ENCODE measurements around the gene KCNQ2. TPM values are rescaled to one million over a fixed set of nuclear protein-coding genes. Genes with fewer than 3 reads are reported as not detected.

The KCNQ2 gene
- total and polyA plus RNA-seq, 9 donors = not detected

- no peaks in the 10 kb centered on the region for H3K36me3 ChIP-seq
- intact Hi-C loops (cut with DNase I) = no loop called here
- peak overlapping the region; percentile 14 for H3K4me3 ChIP-seq
- no peak overlapping the region for H3K27ac ChIP-seq
- DNase-seq = peak in 1 of 5 donors; percentile 12
- no peak for TF ChIP-seq POLR2A (IDR thresholded peaks at IDR 0.05)
- peaks cover 0 to 6% of the 10 kb centered on the region in 2 donors for H3K9me3 ChIP-seq
- peaks cover 4% of the 10 kb centered on the region for H3K4me1 ChIP-seq (ENCODE audit: insufficient read depth)
- WGBS, 3 donors = 2 to 4% (median 3%) methylated on average over 22 to 48 of the region's 48 CpGs
- no peaks in the 10 kb centered on the region for H3K27me3 ChIP-seq
Observed at GRCh38 chr20:63499338-63499969, 27.0 kb upstream of the KCNQ2 start.

- peaks cover 4% of the 10 kb centered on the region for H3K4me1 ChIP-seq (ENCODE audit: insufficient read depth)
- 2 to 3% methylated on average over 47 to 58 of the region's 58 CpGs; no CpG with 5 or more reads in 1 of the 3 donors for WGBS, 3 donors
- DNase-seq = peak in 1 of 5 donors; percentile 23
- TF ChIP-seq POLR2A (IDR thresholded peaks at IDR 0.05) (no peak), CTCF (IDR thresholded peaks at IDR 0.05) (no peak)
- no peaks in the 10 kb centered on the region for H3K36me3 ChIP-seq
- no peaks in the 10 kb centered on the region for H3K27me3 ChIP-seq
- H3K27ac ChIP-seq = no peak within 1 kb of the TSS
- peak within 1 kb of the TSS; percentile 14 for H3K4me3 ChIP-seq
- intact Hi-C loops (cut with DNase I) = no loop called here
- peaks cover 0 to 2% of the 10 kb centered on the region in 2 donors for H3K9me3 ChIP-seq
Observed at GRCh38 chr20:63498960-63499337, 26.5 kb upstream of the KCNQ2 start, which contains the start of gene EEF1A2. EEF1A2 (minus strand) TSS chr20:63499083; CDS start chr20:63497763, 1,320 bp downstream.

- H3K27me3 ChIP-seq = no peaks in the 10 kb centered on the region
- no peak overlapping the region for H3K27ac ChIP-seq
- 6 to 9% (median 8%) methylated on average over 30 to 60 of the region's 60 CpGs for WGBS, 3 donors
- intact Hi-C loops (cut with DNase I) = no loop called here
- H3K9me3 ChIP-seq = no peaks in the 10 kb centered on the region
- DNase-seq = peak in 1 of 5 donors; percentile 17
- H3K4me3 ChIP-seq = no peak overlapping the region
- TF ChIP-seq CTCF (IDR thresholded peaks at IDR 0.05) (no peak), POLR2A (IDR thresholded peaks at IDR 0.05) (no peak), EP300 (IDR thresholded peaks at IDR 0.05) (no peak)
- H3K4me1 ChIP-seq (ENCODE audit: insufficient read depth) = peaks cover 4% of the 10 kb centered on the region
- no peaks in the 10 kb centered on the region for H3K36me3 ChIP-seq
Observed at GRCh38 chr20:63497946-63498935, 25.8 kb upstream of the KCNQ2 start.

GRCh38 chr20:63497138-63497945 is 24.9 kb upstream of the KCNQ2 start:
- intact Hi-C loops (cut with DNase I) = no loop called here
- H3K4me3 ChIP-seq = no peak overlapping the region

More at GRCh38 chr20:63497138-63497945, 24.9 kb upstream of the KCNQ2 start:
- Histone ChIP-seq H3K36me3 (no peaks in the 10 kb centered on the region), H3K9me3 (no peaks in the 10 kb centered on the region), H3K27me3 (no peaks in the 10 kb centered on the region), H3K27ac (no peak overlapping the region), H3K4me1 (ENCODE audit: insufficient read depth) (peaks cover 4% of the 10 kb centered on the region)
- 66 to 72% (median 67%) methylated on average over 18 to 20 of the region's 20 CpGs for WGBS, 3 donors
- DNase-seq = no peak
- TF ChIP-seq POLR2A (IDR thresholded peaks at IDR 0.05) = no peak
- TF ChIP-seq EP300 (IDR thresholded peaks at IDR 0.05) = no peak
- TF ChIP-seq CTCF (IDR thresholded peaks at IDR 0.05) = no peak

All from ovary (tissue), 9 donors.